Measurements from ENCODE around the gene ZNF593OS. TPM values are rescaled to one million over a fixed set of nuclear protein-coding genes. Genes with fewer than 3 reads are reported as not detected.

Gene ZNF593OS
- total RNA-seq, 1 donor from 2014 or later, result not detected

- no peak for DNase-seq (ENCODE audit: low read depth)
- H3K4me3 ChIP-seq (ENCODE audit: low read depth, low read length), result no peak overlapping the region
These were observed 13.3 kb upstream of the ZNF593OS start for GRCh38 chr1:26184883-26185282.

GRCh38 chr1:26184086-26184485, 12.5 kb upstream of the ZNF593OS start:
- H3K4me3 ChIP-seq (ENCODE audit: low read depth, low read length), result no peak overlapping the region
- no peak for DNase-seq (ENCODE audit: low read depth)
- TF ChIP-seq CTCF (conservative IDR thresholded peaks at IDR 0.05; ENCODE audit: low read depth, low read length), result no peak

More at GRCh38 chr1:26184883-26185282, 13.3 kb upstream of the ZNF593OS start:
- TF ChIP-seq CTCF (conservative IDR thresholded peaks at IDR 0.05; ENCODE audit: low read depth, low read length), result no peak

- TF ChIP-seq CTCF (conservative IDR thresholded peaks at IDR 0.05; ENCODE audit: low read depth, low read length), result no peak
- no peak overlapping the region for H3K4me3 ChIP-seq (ENCODE audit: low read depth, low read length)
- DNase-seq (ENCODE audit: low read depth), result no peak
These were observed 10.7 kb upstream of the ZNF593OS start for GRCh38 chr1:26182383-26182696.

- H3K4me3 ChIP-seq (ENCODE audit: low read depth, low read length), result no peak overlapping the region
- no peak for TF ChIP-seq CTCF (conservative IDR thresholded peaks at IDR 0.05; ENCODE audit: low read depth, low read length)
- peak; percentile 44 for DNase-seq (ENCODE audit: low read depth)
These were observed 10.2 kb upstream of the ZNF593OS start for GRCh38 chr1:26181586-26182382.

- TF ChIP-seq CTCF (conservative IDR thresholded peaks at IDR 0.05; ENCODE audit: low read depth, low read length), result no peak
- no peak for DNase-seq (ENCODE audit: low read depth)
- H3K4me3 ChIP-seq (ENCODE audit: low read depth, low read length), result no peak overlapping the region
These were observed 8.4 kb upstream of the ZNF593OS start for GRCh38 chr1:26180010-26180506.

- H3K4me3 ChIP-seq (ENCODE audit: low read depth, low read length), result peak within 1 kb of the TSS; percentile 40
- peak; percentile 12 for TF ChIP-seq CTCF (conservative IDR thresholded peaks at IDR 0.05; ENCODE audit: low read depth, low read length)
These were observed 5.6 kb upstream of the ZNF593OS start, which contains the start of gene CNKSR1 for GRCh38 chr1:26177182-26177684. Gene CNKSR1 (plus strand): TSS chr1:26177491. CDS start chr1:26177548, 57 bp downstream.

More at GRCh38 chr1:26177182-26177684, 5.6 kb upstream of the ZNF593OS start, which contains the start of gene CNKSR1:
- no peak for DNase-seq (ENCODE audit: low read depth)
